GM19468 (cell line): Measurements from ENCODE around the gene PICALM.

Experiments used
- ATAC-seq: cut with Tn5 transposase; IDR thresholded peaks from one replicate; pipeline ENCODE4 v1.9.1; 2021; ENCODE audit warnings: mild to moderate bottlenecking, moderate library complexity, moderate number of reproducible peaks; ENCODE audit not compliant: unreplicated experiment; ENCODE audit errors: extremely low read depth

Gene PICALM

DNA sequence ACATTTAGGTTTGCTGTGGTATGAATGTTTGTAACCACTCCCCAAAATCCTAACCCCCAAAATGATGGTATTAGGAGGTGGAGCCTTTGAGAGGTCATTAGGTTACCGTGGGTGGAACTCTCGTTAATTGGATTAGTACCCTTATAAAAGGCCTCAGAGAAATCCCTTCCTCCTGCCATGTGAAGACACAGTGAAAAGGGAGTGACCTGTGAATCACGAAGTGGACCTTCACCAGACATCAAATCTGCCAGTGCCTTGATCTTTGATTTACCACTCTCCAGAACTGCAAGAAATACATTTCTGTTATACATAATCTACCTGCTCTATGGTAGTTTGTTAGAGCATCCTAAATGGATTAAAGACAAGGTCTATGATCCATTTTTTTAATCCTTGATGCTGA lies 12.6 kb upstream of the PICALM start:
- no peak for ATAC-seq

DNA sequence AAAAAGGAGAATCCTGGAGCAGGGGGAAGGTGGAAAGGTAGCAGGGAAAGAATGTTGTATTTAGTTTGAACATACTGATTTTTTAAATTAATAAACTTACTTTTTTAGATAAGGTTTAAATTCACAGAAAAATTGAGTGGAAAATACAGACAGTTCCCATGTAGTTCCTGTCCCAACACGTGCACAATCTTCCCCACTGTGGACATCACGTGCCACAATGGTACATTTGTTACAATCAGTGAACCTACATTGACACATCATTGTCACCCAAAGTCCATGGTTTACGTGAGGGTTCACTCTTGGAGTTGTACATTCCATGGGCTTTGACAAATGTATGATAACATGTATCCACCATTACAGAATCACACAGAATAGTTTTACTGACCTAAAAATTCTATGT lies 10.5 kb upstream of the PICALM start:
- ATAC-seq = no peak

DNA sequence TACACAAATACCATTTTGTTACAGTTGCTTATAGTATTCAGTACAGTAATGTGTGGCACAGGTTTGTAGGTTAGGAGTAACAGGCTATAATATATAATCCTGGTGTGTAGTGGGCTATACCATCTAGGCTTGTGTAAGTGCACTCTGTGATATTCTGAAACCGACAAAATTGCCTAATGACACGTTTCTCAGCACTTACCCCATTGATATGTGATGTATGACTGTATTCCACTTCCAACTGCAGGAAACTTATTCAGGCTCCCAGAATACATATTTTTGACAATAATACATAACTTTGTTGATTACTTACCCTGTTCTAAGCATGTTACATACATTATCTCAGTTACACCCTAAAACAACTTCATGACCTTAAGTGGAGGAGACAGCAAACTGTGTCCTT lies 5.1 kb upstream of the PICALM start:
- no peak for ATAC-seq

- ATAC-seq = no peak
Observed at GRCh38 chr11:86072211-86072610, 3.3 kb upstream of the PICALM start.

GRCh38 chr11:86070142-86071056 lies 1.5 kb upstream of the PICALM start:
- no peak for ATAC-seq

DNA sequence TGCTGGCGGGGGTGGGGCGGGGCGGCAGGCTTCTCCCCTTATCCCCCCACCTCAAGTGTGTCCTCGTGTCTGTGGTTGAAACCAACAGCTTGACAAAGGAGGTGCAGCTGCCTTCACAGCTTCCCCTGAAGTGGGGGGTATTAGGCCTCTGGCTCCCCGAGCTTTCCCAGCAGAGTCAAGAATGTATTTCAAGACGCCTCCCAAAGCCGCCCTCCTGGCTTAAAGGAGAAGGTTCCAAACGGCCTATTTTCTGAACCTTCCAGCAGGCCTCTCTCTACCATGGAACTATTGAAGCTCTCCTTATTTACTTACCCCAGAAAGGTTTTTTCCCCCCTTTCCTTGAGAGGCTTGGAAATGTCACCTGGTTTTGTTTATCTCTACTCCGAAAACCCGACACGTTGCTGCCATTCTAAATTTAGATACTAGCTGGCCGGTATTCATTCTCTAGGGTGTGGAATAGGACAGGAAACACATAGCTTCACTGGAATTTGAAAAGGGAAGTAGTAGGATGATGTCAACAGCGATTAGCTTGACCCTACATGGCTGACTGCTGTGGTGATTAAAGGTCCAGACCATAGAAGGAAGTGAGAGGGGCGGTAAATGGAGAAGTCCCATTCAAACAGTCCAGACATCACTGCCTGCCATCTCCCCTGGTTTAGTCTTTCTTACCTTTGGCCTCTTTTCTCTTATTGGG lies 671 bp upstream of the PICALM start:
- ATAC-seq = no peak

DNA sequence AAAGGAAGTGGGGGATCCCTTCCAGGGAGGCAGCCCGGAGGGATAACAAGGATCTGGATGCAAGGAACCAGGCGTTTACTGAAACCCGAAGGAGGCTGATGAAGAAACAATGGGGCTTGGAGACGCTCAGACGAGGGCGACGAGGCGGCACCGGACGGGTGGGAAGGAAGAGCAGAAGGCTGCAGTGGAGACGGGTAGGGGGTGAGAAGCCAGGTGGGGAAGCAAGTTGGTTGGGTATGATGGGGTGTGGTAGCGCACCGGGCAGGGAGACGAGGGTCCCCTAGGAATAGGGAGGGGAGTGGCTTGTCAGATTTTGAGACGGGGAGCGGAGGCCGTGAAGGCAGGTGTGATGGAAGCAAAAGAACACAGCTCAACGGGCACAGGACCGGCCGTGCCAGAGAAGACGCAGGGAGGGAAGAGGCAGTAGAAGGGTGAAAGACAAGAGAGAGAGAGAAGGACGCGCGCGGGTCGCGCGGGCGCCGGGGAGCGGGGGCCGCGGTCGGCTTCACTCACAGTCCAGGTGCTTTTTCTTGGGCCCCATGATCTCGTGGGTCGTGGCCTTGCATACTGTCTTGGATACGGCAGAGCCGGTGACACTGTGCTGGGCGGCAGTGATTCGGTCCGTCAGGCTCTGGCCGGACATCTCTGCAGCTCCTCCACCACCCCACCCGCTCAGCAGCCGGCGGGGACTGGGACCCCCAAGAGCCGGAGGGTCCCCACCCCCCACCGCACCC lies 579 bp downstream of the PICALM start:
- no peak for ATAC-seq

- no peak for ATAC-seq
Observed at GRCh38 chr11:86067851-86068137, 1.1 kb downstream of the PICALM start.

DNA sequence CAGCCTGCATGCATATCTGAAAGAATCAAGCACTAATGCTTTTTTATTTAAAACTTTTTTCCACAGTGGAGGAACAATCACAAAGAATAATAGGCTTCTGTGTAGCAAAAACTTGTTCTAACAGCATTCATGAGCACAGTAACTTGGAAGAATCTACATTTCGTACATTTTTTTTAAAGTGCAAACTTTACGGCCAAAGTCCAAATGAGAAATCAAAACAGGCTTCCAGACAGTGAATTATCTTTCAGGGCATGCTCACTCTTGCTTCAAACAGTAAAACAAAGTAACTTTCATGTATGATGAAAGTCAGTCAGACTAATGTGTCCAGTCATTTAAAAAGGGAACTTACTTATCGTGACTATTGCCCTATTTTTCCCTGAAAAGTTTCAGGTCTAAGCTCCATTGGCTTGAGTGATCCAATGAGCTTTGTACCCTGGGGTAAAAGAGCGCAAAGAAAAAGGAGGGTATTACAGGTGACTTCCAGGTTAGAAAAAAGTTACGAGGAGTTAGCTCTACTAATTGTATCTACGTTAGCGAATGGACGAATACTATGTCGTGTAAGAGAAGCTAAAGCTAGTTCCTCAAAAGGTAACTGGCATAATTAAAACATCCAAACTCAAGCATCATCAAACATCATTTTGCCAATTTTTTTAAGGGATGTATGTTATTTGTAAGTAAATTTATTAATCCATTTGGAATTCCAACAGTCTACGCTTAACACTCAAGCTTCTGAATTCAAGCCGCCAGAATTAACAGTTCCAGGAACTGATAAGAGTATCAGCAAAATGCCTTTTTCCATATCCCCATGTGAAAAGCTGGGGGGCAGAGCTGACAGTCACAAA lies 1.7 kb downstream of the PICALM start:
- no peak for ATAC-seq

GRCh38 chr11:86066657-86067008 lies 2.3 kb downstream of the PICALM start:
- ATAC-seq = no peak

DNA sequence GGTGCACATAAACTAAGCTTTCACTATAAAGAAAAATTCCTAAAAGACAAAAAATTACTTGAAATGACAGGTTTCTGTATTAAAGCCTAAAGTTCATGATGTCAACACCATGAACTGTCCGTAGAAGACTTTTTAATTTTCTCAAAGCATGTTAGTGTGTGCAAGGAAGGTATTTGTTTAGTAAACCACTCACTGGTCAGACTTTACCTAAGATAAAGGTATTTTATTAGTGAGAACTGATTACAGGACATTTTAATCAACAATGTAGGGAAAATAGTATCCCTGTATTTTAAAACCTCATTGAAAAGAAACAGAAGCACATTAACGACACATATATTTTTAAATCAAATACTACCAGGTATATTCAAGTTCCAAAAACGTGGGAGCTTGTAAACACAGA lies 2.9 kb downstream of the PICALM start:
- ATAC-seq = no peak

- no peak for ATAC-seq
Observed at GRCh38 chr11:86064220-86064803, 4.6 kb downstream of the PICALM start.

- ATAC-seq = no peak
Observed at GRCh38 chr11:86063536-86063935, 5.3 kb downstream of the PICALM start.

DNA sequence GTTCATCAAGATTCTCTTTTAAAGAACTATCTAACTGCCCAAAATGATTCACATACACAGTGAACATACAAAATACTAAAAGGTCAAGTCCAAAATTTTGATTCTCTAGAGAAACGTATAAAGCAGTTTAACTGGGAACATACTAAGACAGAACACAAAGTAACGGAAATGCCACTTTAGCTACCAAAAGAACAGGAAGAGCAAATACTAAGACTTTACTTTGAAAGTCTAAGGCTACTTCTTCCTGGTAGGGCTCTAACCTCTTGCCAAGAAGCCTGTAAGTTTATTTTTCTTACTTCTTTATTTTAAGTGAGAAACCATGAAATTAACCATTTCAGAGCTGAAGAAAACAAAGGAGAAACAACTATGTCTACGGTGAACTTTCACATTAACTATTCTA lies 6.2 kb downstream of the PICALM start:
- no peak for ATAC-seq

GRCh38 chr11:86061483-86062205 lies 7.2 kb downstream of the PICALM start:
- no peak for ATAC-seq

- ATAC-seq = no peak
Observed at GRCh38 chr11:86060544-86060943, 8.3 kb downstream of the PICALM start.

DNA sequence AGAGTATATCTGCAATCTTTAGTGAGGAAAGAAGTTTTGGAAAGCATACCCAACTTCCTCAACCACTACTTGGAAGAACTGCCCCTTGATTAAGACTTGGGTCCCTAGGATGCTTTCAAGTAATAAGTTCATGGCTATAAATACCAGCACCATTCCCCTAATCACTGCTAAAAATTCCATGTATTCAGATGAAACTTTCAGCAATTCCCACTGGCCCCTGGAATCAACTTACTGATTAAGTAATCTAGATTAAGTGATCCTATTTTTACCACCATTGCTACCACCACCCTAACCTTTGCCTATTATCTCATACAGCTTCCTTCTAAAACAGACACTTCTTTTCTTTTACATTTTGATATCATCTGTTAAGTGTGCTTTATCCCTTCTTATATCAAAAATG lies 10.5 kb downstream of the PICALM start:
- no peak for ATAC-seq

GRCh38 chr11:86056351-86056854 lies 12.5 kb downstream of the PICALM start:
- ATAC-seq = no peak
